H1 (cell line): ENCODE measurements around the gene TCF7L2. TPM values are rescaled to one million over a fixed set of nuclear protein-coding genes. Genes with fewer than 3 reads are reported as not detected.
A peak's percentile ranks its signal among the peaks of the same experiment; 100 is the strongest.

Experiments used
- CHD7 ChIP-seq: fragments of 300-600 bp; sonication (generic); IDR thresholded peaks from 2 replicates; pipeline ENCODE4 v1.7.1; 2012; ENCODE audit warnings: low read length, moderate library complexity, mild to moderate bottlenecking, inconsistent platforms; ENCODE audit not compliant: insufficient replicate concordance
- CTBP2 ChIP-seq: IDR thresholded peaks from 2 replicates; pipeline ENCODE4 v1.7.0; 2011; ENCODE audit warnings: borderline replicate concordance, mild to moderate bottlenecking, moderate library complexity, mixed read lengths, low read length; ENCODE audit not compliant: insufficient read depth, insufficient read length
- EP300 ChIP-seq, 2 experiments: IDR thresholded peaks; 1 replicate in 1 of 2; 2 replicates in 1 of 2; pipeline ENCODE4 v1.6.1; 2011 to 2012; ENCODE audit warnings: low read depth in 2 of 2, low read length in 2 of 2, mild to moderate bottlenecking in 2 of 2, borderline replicate concordance in 1 of 2, inconsistent platforms in 1 of 2, moderate library complexity in 1 of 2
- HDAC2 ChIP-seq, 2 experiments: fragments of 300-600 bp in 1 of 2; sonication (generic) in 1 of 2; IDR thresholded peaks; 2 replicates each; pipeline ENCODE4 v1.6.1; 2011 to 2012; ENCODE audit warnings: low read depth in 2 of 2, low read length in 2 of 2, mild to moderate bottlenecking in 2 of 2, moderate library complexity in 2 of 2, borderline replicate concordance in 1 of 2, inconsistent platforms in 1 of 2
- NANOG ChIP-seq: IDR thresholded peaks from 2 replicates; pipeline ENCODE4 v1.6.1; 2011; ENCODE audit warnings: low read length, low read depth, mild to moderate bottlenecking, inconsistent platforms; ENCODE audit not compliant: insufficient read depth, poor library complexity, severe bottlenecking
- POLR2AphosphoS5 ChIP-seq: IDR thresholded peaks from 2 replicates; pipeline ENCODE4 v1.6.1; 2011; ENCODE audit warnings: low read depth, low read length
- RXRA ChIP-seq: IDR thresholded peaks from 2 replicates; pipeline ENCODE4 v1.6.1; 2011; ENCODE audit warnings: low read depth, mild to moderate bottlenecking, low read length, moderate library complexity; ENCODE audit not compliant: insufficient read depth
- SIN3A ChIP-seq, 2 experiments: IDR thresholded peaks in 1 of 2; conservative IDR thresholded peaks in 1 of 2; 2 replicates each; pipeline ENCODE4 v1.6.1; 2011 to 2012; ENCODE audit warnings: low read length in 2 of 2, improper control_type of control experiment in 1 of 2, low read depth in 1 of 2, mild to moderate bottlenecking in 1 of 2
- SP2 ChIP-seq: IDR thresholded peaks from 2 replicates; pipeline ENCODE4 v1.6.1; 2012; ENCODE audit warnings: mild to moderate bottlenecking, low read length, inconsistent platforms
- SP4 ChIP-seq: IDR thresholded peaks from 2 replicates; pipeline ENCODE4 v1.6.1; 2012; ENCODE audit warnings: low read length, inconsistent platforms
- polyA plus RNA-seq, 7 experiments: library from polyadenylated mRNA; depleted of rRNA in 3 of 7; stranded (reverse) in 5 of 7; unstranded in 2 of 7; fragments of >200 nt in 5 of 7; fragments of 200-250 nt in 2 of 7; gene quantifications; 1 replicate in 5 of 7; 2 replicates in 1 of 7; 4 replicates in 1 of 7; pipeline versions ENCODE4 v1.2.1 to v1.2.3, GENCODE V29; 2011 to 2013; ENCODE audit warnings: missing spikeins in 2 of 7, mixed read lengths in 2 of 7
- total RNA-seq: library from RNA; stranded (reverse); fragmentation: NEBNext Ultra II Directional; extraction: Animal tissue kit (Norgen Biotek cat#: 25700); gene quantifications from 2 replicates; pipeline ENCODE4 v1.2.1, GENCODE V29; 2021

TCF7L2 gene
- total and polyA plus RNA-seq, 2 of the 8 experiments (the other 6 are each of a cell fraction or from before 2014, with no cell fraction given): 33.9 to 67.3 TPM

GRCh38 chr10:113053881-113054280 is 103.8 kb downstream of the TCF7L2 start (continued):
- TF ChIP-seq CHD7: no peak
- TF ChIP-seq SP4: no peak
- TF ChIP-seq SP2: no peak
- peak in 1 of 2 experiments; percentile 80; a peak in 2 of 4 replicates for TF ChIP-seq SIN3A (conservative IDR thresholded peaks at IDR 0.05 in 1 of 2, IDR thresholded peaks at IDR 0.05 in 1 of 2; ENCODE audit: low read depth in 1 of 2, low read length in 2 of 2)
- TF ChIP-seq HDAC2 (IDR thresholded peaks at IDR 0.05; ENCODE audit: borderline replicate concordance in 1 of 2, low read depth in 2 of 2, low read length in 2 of 2): peak in 1 of 2 experiments; percentile 73; a peak in 1 of 4 replicates
- peak in 1 of 2 experiments; percentile 23; a peak in 1 of 3 replicates for TF ChIP-seq EP300 (IDR thresholded peaks at IDR 0.05; ENCODE audit: borderline replicate concordance in 1 of 2, low read depth in 2 of 2, low read length in 2 of 2)
- TF ChIP-seq CTBP2: no peak
- no peak for TF ChIP-seq RXRA
- TF ChIP-seq POLR2AphosphoS5: peak; percentile 63
- TF ChIP-seq NANOG: no peak
